ENCODE results near the gene SORCS1.

- TF ChIP-seq EZH2phosphoT487 (IDR thresholded peaks at IDR 0.05; ENCODE audit: low read depth, severe bottlenecking, unreplicated experiment) (no peak), EZH2 (IDR thresholded peaks at IDR 0.05; ENCODE audit: borderline replicate concordance) (no peak)
- TF ChIP-seq, protein P1, sequence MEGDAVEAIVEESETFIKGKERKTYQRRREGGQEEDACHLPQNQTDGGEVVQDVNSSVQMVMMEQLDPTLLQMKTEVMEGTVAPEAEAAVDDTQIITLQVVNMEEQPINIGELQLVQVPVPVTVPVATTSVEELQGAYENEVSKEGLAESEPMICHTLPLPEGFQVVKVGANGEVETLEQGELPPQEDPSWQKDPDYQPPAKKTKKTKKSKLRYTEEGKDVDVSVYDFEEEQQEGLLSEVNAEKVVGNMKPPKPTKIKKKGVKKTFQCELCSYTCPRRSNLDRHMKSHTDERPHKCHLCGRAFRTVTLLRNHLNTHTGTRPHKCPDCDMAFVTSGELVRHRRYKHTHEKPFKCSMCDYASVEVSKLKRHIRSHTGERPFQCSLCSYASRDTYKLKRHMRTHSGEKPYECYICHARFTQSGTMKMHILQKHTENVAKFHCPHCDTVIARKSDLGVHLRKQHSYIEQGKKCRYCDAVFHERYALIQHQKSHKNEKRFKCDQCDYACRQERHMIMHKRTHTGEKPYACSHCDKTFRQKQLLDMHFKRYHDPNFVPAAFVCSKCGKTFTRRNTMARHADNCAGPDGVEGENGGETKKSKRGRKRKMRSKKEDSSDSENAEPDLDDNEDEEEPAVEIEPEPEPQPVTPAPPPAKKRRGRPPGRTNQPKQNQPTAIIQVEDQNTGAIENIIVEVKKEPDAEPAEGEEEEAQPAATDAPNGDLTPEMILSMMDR (IDR thresholded peaks at IDR 0.05; ENCODE audit: poor library complexity) = no peak
Measured at GRCh38 chr10:106873770-106874603, 290.5 kb downstream of the SORCS1 start.
